CD4-positive, alpha-beta T cell (primary cell): ENCODE results near the gene MTMR4. TPM values are rescaled to one million over a fixed set of nuclear protein-coding genes. Genes with fewer than 3 reads are reported as not detected.

ENCODE experiments used
- ATAC-seq: fragments of 200-7000 bp; cut with Tn5 transposase; one replicate; pipeline ENCODE4 v1.10.0; 2022; ENCODE audit warnings: mild to moderate bottlenecking; ENCODE audit not compliant: poor library complexity
- CTCF ChIA-PET: fragments of 350-600 bp; sonication (Branson Sonifier 250); formaldehyde crosslinking; loops from one replicate; lab custom pipeline; 2021; ENCODE audit warnings: antibody characterized with exemption, inconsistent platforms; lab: Charles Lee
- POLR2A ChIA-PET: fragments of 350-600 bp; sonication (Branson Sonifier 250); formaldehyde crosslinking; loops from one replicate; lab custom pipeline; 2021; ENCODE audit warnings: antibody characterized with exemption, inconsistent platforms; lab: Charles Lee
- DNase-seq, 14 experiments: peaks; one replicate each; pipeline ENCODE4 v3.0.0-alpha.2; 2013 to 2020; ENCODE audit warnings: mixed read lengths in 2 of 14
- H3K27ac ChIP-seq, 2 donors: one replicate each; pipeline versions ENCODE4 v1.5.1 to v1.7.0; 2013; ENCODE audit warnings: low read length in 2 of 2, low read depth in 1 of 2, mild to moderate bottlenecking in 1 of 2
- H3K27me3 ChIP-seq, 2 experiments: 1 replicate in 1 of 2; 2 replicates in 1 of 2; pipeline versions ENCODE4 v1.6.1 to v1.7.0; 2013; ENCODE audit warnings: low read length in 2 of 2, control low read depth in 1 of 2, mild to moderate bottlenecking in 1 of 2, moderate library complexity in 1 of 2; ENCODE audit not compliant: insufficient read depth in 2 of 2, control insufficient read depth in 1 of 2
- H3K36me3 ChIP-seq: one replicate; pipeline ENCODE4 v1.6.1; 2013; ENCODE audit warnings: low read length, control low read depth; ENCODE audit not compliant: insufficient read depth
- H3K4me1 ChIP-seq: one replicate; pipeline ENCODE4 v1.6.1; 2013; ENCODE audit warnings: low read length, control low read depth; ENCODE audit not compliant: insufficient read depth
- H3K4me3 ChIP-seq: one replicate; pipeline ENCODE4 v1.5.1; 2013; ENCODE audit warnings: mild to moderate bottlenecking, low read length, moderate library complexity
- H3K9me3 ChIP-seq, 2 experiments: 1 replicate in 1 of 2; 2 replicates in 1 of 2; pipeline versions ENCODE4 v1.6.1 to v1.7.0; 2013; ENCODE audit warnings: low read length in 2 of 2, mild to moderate bottlenecking in 2 of 2, control low read depth in 1 of 2, moderate library complexity in 1 of 2; ENCODE audit not compliant: control insufficient read depth in 1 of 2, insufficient read depth in 1 of 2
- H3K27ac Mint-ChIP-seq: one replicate; pipeline ENCODE4 v1.8.0; 2020; ENCODE audit warnings: mixed read lengths
- H3K27me3 Mint-ChIP-seq: one replicate; pipeline ENCODE4 v1.8.0; 2021; ENCODE audit warnings: mixed read lengths
- H3K36me3 Mint-ChIP-seq: one replicate; pipeline ENCODE4 v1.8.0; 2021; ENCODE audit warnings: low read depth, mixed read lengths
- H3K4me1 Mint-ChIP-seq: one replicate; pipeline ENCODE4 v1.8.0; 2021; ENCODE audit warnings: low read depth, mixed read lengths
- H3K4me3 Mint-ChIP-seq: one replicate; pipeline ENCODE4 v1.8.0; 2020; ENCODE audit warnings: mild to moderate bottlenecking, mixed read lengths
- H3K9me3 Mint-ChIP-seq: one replicate; pipeline ENCODE4 v1.8.0; 2020; ENCODE audit warnings: mixed read lengths
- intact Hi-C, 2 experiments: fragments of 100-400 bp; cut with DNase I in 1 of 2; cut with micrococcal nuclease in 1 of 2; formaldehyde crosslinking; loops; one replicate each; pipeline versions ENCODE4 v1.15.1 to v1.9.0; 2023 to 2025; cut with DNase I, micrococcal nuclease
- total RNA-seq, 174 experiments: library from RNA in 2 of 174; stranded (reverse) in 2 of 174; gene quantifications; one replicate each; pipeline ENCODE4 v1.2.3 and lab custom pipeline; 2021 to 2026
- TF ChIP-seq, protein P1 (sequence below): fragments of 200-600 bp; IDR thresholded peaks from one replicate; pipeline ENCODE4 v1.8.0; 2022; ENCODE audit warnings: antibody characterized with exemption, mild to moderate bottlenecking

Gene MTMR4
- total RNA-seq, 2 experiments from 2014 or later = 28.8 to 30.0 TPM

- ATAC-seq (no peak), DNase-seq (no peak)
- Histone ChIP-seq H3K4me3 (no peak overlapping the region), H3K36me3 (no peaks in the 10 kb centered on the region), H3K9me3 (peaks cover 0 to 7% of the 10 kb centered on the region in 2 experiments), H3K27ac (no peak overlapping the region), H3K27me3 (peaks cover 6 to 14% of the 10 kb centered on the region in 2 experiments), H3K4me1 (peaks cover 15% of the 10 kb centered on the region)
- Mint-ChIP-seq H3K27me3 (peaks cover 44% of the 10 kb centered on the region), H3K4me3 (no peak overlapping the region), H3K36me3 (no peaks in the 10 kb centered on the region), H3K4me1 (no peaks in the 10 kb centered on the region), H3K27ac (no peak overlapping the region), H3K9me3 (no peaks in the 10 kb centered on the region)
- TF ChIP-seq, protein P1, sequence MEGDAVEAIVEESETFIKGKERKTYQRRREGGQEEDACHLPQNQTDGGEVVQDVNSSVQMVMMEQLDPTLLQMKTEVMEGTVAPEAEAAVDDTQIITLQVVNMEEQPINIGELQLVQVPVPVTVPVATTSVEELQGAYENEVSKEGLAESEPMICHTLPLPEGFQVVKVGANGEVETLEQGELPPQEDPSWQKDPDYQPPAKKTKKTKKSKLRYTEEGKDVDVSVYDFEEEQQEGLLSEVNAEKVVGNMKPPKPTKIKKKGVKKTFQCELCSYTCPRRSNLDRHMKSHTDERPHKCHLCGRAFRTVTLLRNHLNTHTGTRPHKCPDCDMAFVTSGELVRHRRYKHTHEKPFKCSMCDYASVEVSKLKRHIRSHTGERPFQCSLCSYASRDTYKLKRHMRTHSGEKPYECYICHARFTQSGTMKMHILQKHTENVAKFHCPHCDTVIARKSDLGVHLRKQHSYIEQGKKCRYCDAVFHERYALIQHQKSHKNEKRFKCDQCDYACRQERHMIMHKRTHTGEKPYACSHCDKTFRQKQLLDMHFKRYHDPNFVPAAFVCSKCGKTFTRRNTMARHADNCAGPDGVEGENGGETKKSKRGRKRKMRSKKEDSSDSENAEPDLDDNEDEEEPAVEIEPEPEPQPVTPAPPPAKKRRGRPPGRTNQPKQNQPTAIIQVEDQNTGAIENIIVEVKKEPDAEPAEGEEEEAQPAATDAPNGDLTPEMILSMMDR = no peak
- ChIA-PET POLR2A (interaction anchor here (0.6 to 2.6 kb wide), 2 partner anchors 15 to 36 kb away, joined by 3 to 12 read pairs; no protein-coding TSS in a partner anchor), CTCF (interaction anchor here (1.3 kb wide), 1 partner anchor 15 kb away, joined by 4 read pairs; no protein-coding TSS in a partner anchor)
- intact Hi-C loops = loop anchor here in 1 of 2 experiments (5.0 kb wide), 1 partner anchor 159 kb away; the partner anchor contains the start of genes RAD51C and TEX14
These were observed 19.3 kb upstream of the MTMR4 start for GRCh38 chr17:58533616-58534188.

DNA sequence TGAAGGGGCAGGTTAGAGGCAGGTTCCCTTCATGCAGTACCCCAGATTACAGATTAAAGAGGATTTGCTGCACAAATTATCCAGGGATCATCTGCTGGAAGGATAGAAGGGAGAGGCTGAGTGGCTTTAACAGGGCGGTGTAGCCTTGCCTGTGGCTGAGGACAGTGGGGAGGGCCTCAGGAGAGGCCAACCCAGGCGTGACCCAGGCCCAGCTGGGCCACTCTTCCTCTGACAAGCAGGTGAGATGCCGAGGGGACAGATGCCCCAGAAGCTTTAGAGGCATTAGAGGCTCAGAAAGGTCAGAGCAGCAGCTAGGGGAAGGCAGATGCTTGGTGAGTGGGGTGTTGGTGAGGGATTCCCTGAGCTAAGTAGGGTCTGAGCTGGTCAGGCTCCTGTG, 18.1 kb upstream of the MTMR4 start:
- TF ChIP-seq, protein P1 = no peak
- ChIA-PET POLR2A (interaction anchor here (1.1 to 2.6 kb wide), 2 partner anchors 14 to 180 kb away, joined by 4 to 12 read pairs; partner anchors contain the start of gene SUPT4H1), CTCF (interaction anchor here (0.6 to 1.6 kb wide), 2 partner anchors 13 to 55 kb away, joined by 4 to 8 read pairs; no protein-coding TSS in a partner anchor)
- Mint-ChIP-seq H3K4me1 (no peaks in the 10 kb centered on the region), H3K9me3 (no peaks in the 10 kb centered on the region), H3K4me3 (peak overlapping the region; percentile 66), H3K27me3 (peaks cover 44% of the 10 kb centered on the region), H3K36me3 (no peaks in the 10 kb centered on the region), H3K27ac (no peak overlapping the region)
- H3K27ac ChIP-seq = no peak overlapping the region
- DNase-seq = no peak
- H3K27me3 ChIP-seq = peaks cover 6 to 14% of the 10 kb centered on the region in 2 experiments
- peaks cover 0 to 7% of the 10 kb centered on the region in 2 experiments for H3K9me3 ChIP-seq
- H3K4me1 ChIP-seq = peaks cover 15% of the 10 kb centered on the region
- no peaks in the 10 kb centered on the region for H3K36me3 ChIP-seq
- ATAC-seq = no peak
- peak overlapping the region; percentile 35 for H3K4me3 ChIP-seq
- intact Hi-C loops = loop anchor here in 1 of 2 experiments (5.0 kb wide), 1 partner anchor 160 kb away; the partner anchor contains the start of genes RAD51C and TEX14

DNA sequence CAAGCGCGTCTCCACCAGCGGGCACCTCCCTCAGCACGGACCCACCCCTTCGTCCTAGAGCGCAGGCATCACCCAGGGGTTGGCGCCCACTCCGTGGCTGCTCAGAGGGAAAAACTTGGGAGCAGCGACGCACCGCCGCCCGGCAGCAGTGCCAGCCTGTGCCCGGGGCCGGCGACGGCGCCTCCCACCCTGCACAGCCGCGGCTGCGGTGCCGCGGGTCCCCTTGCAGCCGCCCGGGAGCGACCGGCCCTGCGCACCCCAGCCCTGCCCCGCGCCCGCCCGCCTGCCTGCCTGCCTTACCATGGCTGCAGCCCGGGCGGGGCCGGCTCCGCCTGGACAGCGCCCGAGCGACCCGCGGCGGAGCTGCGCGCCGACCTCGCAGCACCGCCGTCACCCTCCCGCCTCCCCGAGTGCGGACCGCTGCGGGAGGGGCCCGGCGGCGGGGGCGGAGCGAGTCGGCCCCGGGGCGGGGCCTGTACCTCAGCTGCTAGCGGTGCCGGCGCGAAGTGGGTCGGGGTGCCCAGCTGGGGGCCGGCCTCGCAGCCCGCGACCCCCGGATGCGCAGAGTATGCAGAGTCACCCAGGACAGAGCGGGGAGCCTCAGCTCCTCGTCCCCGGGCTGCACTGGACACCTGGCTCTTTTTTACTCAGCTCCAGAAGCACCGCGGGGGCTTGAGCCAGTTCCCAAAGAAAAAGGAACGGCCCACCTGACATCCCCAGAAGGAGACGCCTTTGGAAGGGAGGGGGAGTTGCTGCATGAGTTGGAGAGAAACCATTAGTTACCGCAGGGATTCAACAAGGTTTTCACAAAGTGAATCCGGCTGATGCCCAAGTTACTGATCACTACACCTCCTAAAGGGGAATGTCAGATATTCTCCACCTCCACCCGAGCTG, 17.5 kb upstream of the MTMR4 start:
- peak overlapping the region; percentile 66 for H3K4me3 Mint-ChIP-seq
- peak; percentile 98 for ATAC-seq
- CTCF ChIA-PET = interaction anchor here (1.6 kb wide), 1 partner anchor 13 kb away, joined by 8 read pairs; no protein-coding TSS in a partner anchor
- H3K27ac Mint-ChIP-seq = no peak overlapping the region
- peak overlapping the region; percentile 45 for H3K4me3 ChIP-seq
- no peaks in the 10 kb centered on the region for H3K36me3 Mint-ChIP-seq
- TF ChIP-seq, protein P1 = no peak
- H3K27me3 Mint-ChIP-seq = peaks cover 44% of the 10 kb centered on the region
- no peaks in the 10 kb centered on the region for H3K36me3 ChIP-seq
- no peaks in the 10 kb centered on the region for H3K4me1 Mint-ChIP-seq
- H3K27ac ChIP-seq = no peak overlapping the region
- intact Hi-C loops = loop anchor here in 1 of 2 experiments (5.0 kb wide), 1 partner anchor 160 kb away; the partner anchor contains the start of genes RAD51C and TEX14
- peaks cover 19% of the 10 kb centered on the region for H3K4me1 ChIP-seq
- H3K27me3 ChIP-seq = peaks cover 6 to 14% of the 10 kb centered on the region in 2 experiments
- H3K9me3 Mint-ChIP-seq = no peaks in the 10 kb centered on the region
- peak; percentile 23 to 82 (median 61) for DNase-seq
- peaks cover 0 to 7% of the 10 kb centered on the region in 2 experiments for H3K9me3 ChIP-seq
- POLR2A ChIA-PET = interaction anchor here (0.5 to 2.6 kb wide), 5 partner anchors 13 to 517 kb away, joined by 3 to 12 read pairs (median 4); partner anchors contain the start of genes HSF5 and SUPT4H1
